Activated B cell treated with CpG ODN at 0.5 μM for 24 hours (primary cell): ENCODE results near the gene ANKRD11. TPM values are rescaled to one million over a fixed set of nuclear protein-coding genes. Genes with fewer than 3 reads are reported as not detected.
"Not testable (repeated sequence)": the region's sequence is repeated elsewhere in the genome, so short reads cannot be mapped to it uniquely, and the experiment has no call there.

ENCODE experiments used
- ATAC-seq: fragments of 200-7000 bp; cut with Tn5 transposase; one replicate; pipeline ENCODE4 v1.10.0; 2021; ENCODE audit warnings: low read depth, mild to moderate bottlenecking, moderate library complexity
- CTCF ChIA-PET: fragments of 350-600 bp; sonication (Branson Sonifier 250); formaldehyde crosslinking; loops from one replicate; lab custom pipeline; 2021; ENCODE audit warnings: antibody characterized with exemption; lab: Charles Lee
- POLR2A ChIA-PET: fragments of 350-600 bp; sonication (Branson Sonifier 250); formaldehyde crosslinking; loops from one replicate; lab custom pipeline; 2021; ENCODE audit warnings: antibody characterized with exemption; lab: Charles Lee
- DNase-seq: peaks from one replicate; pipeline ENCODE4 v3.0.0; 2022
- H3K27ac Mint-ChIP-seq: one replicate; pipeline ENCODE4 v1.8.0; 2020; ENCODE audit warnings: mixed read lengths
- H3K27me3 Mint-ChIP-seq: one replicate; pipeline ENCODE4 v1.8.0; 2021; ENCODE audit warnings: mixed read lengths
- H3K36me3 Mint-ChIP-seq: one replicate; pipeline ENCODE4 v1.8.0; 2021; ENCODE audit warnings: low read depth, mixed read lengths
- H3K4me1 Mint-ChIP-seq: one replicate; pipeline ENCODE4 v1.8.0; 2021; ENCODE audit warnings: mixed read lengths
- H3K4me3 Mint-ChIP-seq: one replicate; pipeline ENCODE4 v1.8.0; 2020; ENCODE audit warnings: mild to moderate bottlenecking, mixed read lengths
- H3K9me3 Mint-ChIP-seq: one replicate; pipeline ENCODE4 v1.8.0; 2020; ENCODE audit warnings: mixed read lengths
- CTCF ChIP-seq: fragments of 200-600 bp; IDR thresholded peaks from one replicate; pipeline ENCODE4 v1.8.0; 2022; ENCODE audit warnings: antibody characterized with exemption, mild to moderate bottlenecking
- intact Hi-C: fragments of 100-400 bp; cut with micrococcal nuclease; formaldehyde crosslinking; loops from one replicate; pipeline ENCODE4 v1.15.1; 2024
- total RNA-seq: library from RNA; stranded (reverse); gene quantifications from 2 replicates; pipeline ENCODE4 v1.2.3, GENCODE V29; 2022

Gene ANKRD11
- total RNA-seq, 1 donor from 2014 or later = 243 TPM

GRCh38 chr16:89393738-89394406 lies 96.5 kb downstream of the ANKRD11 start:
- H3K4me3 Mint-ChIP-seq = no peak overlapping the region
- DNase-seq (no peak), ATAC-seq (no peak)
- no peak for TF ChIP-seq CTCF
- ChIA-PET POLR2A (interaction anchor here (0.5 kb wide), 1 partner anchor 117 kb away, joined by 4 read pairs; no protein-coding TSS in a partner anchor), CTCF (no interaction called here)
- H3K27ac Mint-ChIP-seq = no peak overlapping the region
- H3K9me3 Mint-ChIP-seq = no peaks in the 10 kb centered on the region
- peaks cover 61% of the 10 kb centered on the region for H3K4me1 Mint-ChIP-seq
- no peaks in the 10 kb centered on the region for H3K27me3 Mint-ChIP-seq
- peaks cover 42% of the 10 kb centered on the region for H3K36me3 Mint-ChIP-seq
- intact Hi-C loops = no loop called here

- CTCF ChIA-PET = no interaction called here
- POLR2A ChIA-PET = interaction anchor here (0.5 to 0.6 kb wide), 2 partner anchors 8 to 12 kb away, joined by 3 to 11 read pairs; no protein-coding TSS in a partner anchor
Observed at GRCh38 chr16:89392881-89393737, 97.3 kb downstream of the ANKRD11 start.

GRCh38 chr16:89390224-89390583 lies 100.2 kb downstream of the ANKRD11 start:
- H3K27me3 Mint-ChIP-seq, POLR2A ChIA-PET, H3K4me3 Mint-ChIP-seq, H3K27ac Mint-ChIP-seq, intact Hi-C loops, CTCF ChIA-PET, H3K9me3 Mint-ChIP-seq, DNase-seq, ATAC-seq: not testable (repeated sequence)
- H3K4me1 Mint-ChIP-seq = peaks cover 78% of the 10 kb centered on the region
- H3K36me3 Mint-ChIP-seq = peaks cover 34% of the 10 kb centered on the region

More at GRCh38 chr16:89392881-89393737, 97.3 kb downstream of the ANKRD11 start:
- no peak for DNase-seq
- no peak for TF ChIP-seq CTCF
- Mint-ChIP-seq H3K27me3 (no peaks in the 10 kb centered on the region), H3K4me3 (no peak overlapping the region), H3K9me3 (no peaks in the 10 kb centered on the region), H3K36me3 (peaks cover 45% of the 10 kb centered on the region), H3K4me1 (peaks cover 63% of the 10 kb centered on the region), H3K27ac (no peak overlapping the region)
- ATAC-seq = no peak
- intact Hi-C loops = no loop called here

- Mint-ChIP-seq H3K36me3 (peaks cover 33% of the 10 kb centered on the region), H3K4me1 (peaks cover 76% of the 10 kb centered on the region)
- POLR2A ChIA-PET, CTCF ChIA-PET, intact Hi-C loops, H3K4me3 Mint-ChIP-seq, H3K9me3 Mint-ChIP-seq, H3K27ac Mint-ChIP-seq, ATAC-seq, DNase-seq, H3K27me3 Mint-ChIP-seq: not testable (repeated sequence)
Observed at GRCh38 chr16:89389504-89390223, 100.7 kb downstream of the ANKRD11 start.

GRCh38 chr16:89388536-89388935 lies 101.8 kb downstream of the ANKRD11 start:
- peaks cover 76% of the 10 kb centered on the region for H3K4me1 Mint-ChIP-seq
- no peaks in the 10 kb centered on the region for H3K27me3 Mint-ChIP-seq
- H3K9me3 Mint-ChIP-seq = no peaks in the 10 kb centered on the region
- CTCF ChIA-PET = no interaction called here
- DNase-seq = no peak
- no peak for ATAC-seq
- peaks cover 34% of the 10 kb centered on the region for H3K36me3 Mint-ChIP-seq
- TF ChIP-seq CTCF = no peak
- H3K4me3 Mint-ChIP-seq = no peak overlapping the region
- no peak overlapping the region for H3K27ac Mint-ChIP-seq
- POLR2A ChIA-PET = no interaction called here
- intact Hi-C loops = no loop called here
